Keratinocyte (primary cell): ENCODE measurements around the gene INHBC.

Experiments
- EZH2 ChIP-seq: IDR thresholded peaks from one replicate; pipeline ENCODE4 v1.6.1; 2012; ENCODE audit warnings: inconsistent platforms, mild to moderate bottlenecking, low read length, moderate library complexity
- TF ChIP-seq, protein P1 (sequence below), 3 experiments: IDR thresholded peaks in 1 of 3; conservative IDR thresholded peaks in 1 of 3; optimal IDR thresholded peaks in 1 of 3; 2 replicates in 2 of 3; 3 replicates in 1 of 3; pipeline versions ENCODE3 to v1.5.1; 2011; ENCODE audit warnings: low read length in 3 of 3, mild to moderate bottlenecking in 3 of 3, moderate library complexity in 2 of 3, control low read depth in 1 of 3, inconsistent platforms in 1 of 3; ENCODE audit not compliant: insufficient read depth in 2 of 3; ENCODE audit errors: extremely low read depth in 1 of 3

- TF ChIP-seq, protein P1, sequence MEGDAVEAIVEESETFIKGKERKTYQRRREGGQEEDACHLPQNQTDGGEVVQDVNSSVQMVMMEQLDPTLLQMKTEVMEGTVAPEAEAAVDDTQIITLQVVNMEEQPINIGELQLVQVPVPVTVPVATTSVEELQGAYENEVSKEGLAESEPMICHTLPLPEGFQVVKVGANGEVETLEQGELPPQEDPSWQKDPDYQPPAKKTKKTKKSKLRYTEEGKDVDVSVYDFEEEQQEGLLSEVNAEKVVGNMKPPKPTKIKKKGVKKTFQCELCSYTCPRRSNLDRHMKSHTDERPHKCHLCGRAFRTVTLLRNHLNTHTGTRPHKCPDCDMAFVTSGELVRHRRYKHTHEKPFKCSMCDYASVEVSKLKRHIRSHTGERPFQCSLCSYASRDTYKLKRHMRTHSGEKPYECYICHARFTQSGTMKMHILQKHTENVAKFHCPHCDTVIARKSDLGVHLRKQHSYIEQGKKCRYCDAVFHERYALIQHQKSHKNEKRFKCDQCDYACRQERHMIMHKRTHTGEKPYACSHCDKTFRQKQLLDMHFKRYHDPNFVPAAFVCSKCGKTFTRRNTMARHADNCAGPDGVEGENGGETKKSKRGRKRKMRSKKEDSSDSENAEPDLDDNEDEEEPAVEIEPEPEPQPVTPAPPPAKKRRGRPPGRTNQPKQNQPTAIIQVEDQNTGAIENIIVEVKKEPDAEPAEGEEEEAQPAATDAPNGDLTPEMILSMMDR (optimal IDR thresholded peaks at IDR 0.05 in 1 of 3, IDR thresholded peaks at IDR 0.05 in 1 of 3, conservative IDR thresholded peaks at IDR 0.05 in 1 of 3; ENCODE audit: extremely low read depth in 1 of 3, insufficient read depth in 2 of 3, low read length in 3 of 3), result no peak
- no peak for TF ChIP-seq EZH2
These were observed 39.8 kb downstream of the INHBC start for GRCh38 chr12:57474430-57474829.
